HCT116 (cell line): ENCODE results near the gene OR2T1. TPM values are rescaled to one million over a fixed set of nuclear protein-coding genes. Genes with fewer than 3 reads are reported as not detected.

ENCODE experiments used
- ATAC-seq: fragments of 200-7000 bp; cut with Tn5 transposase; 2 replicates; pipeline ENCODE4 v1.9.1; 2020; ENCODE audit warnings: mild to moderate bottlenecking, moderate library complexity
- BruUV-seq: library from RNA; stranded (reverse); fragments of 400-500 nt; replicated peaks from 2 replicates; lab custom pipeline; 2021; lab: Mats Ljungman, UMichigan
- CTCF ChIA-PET: fragments of 300-600 bp; sonication (Branson Sonifier 250); formaldehyde crosslinking; loops from one replicate; lab custom pipeline; 2021; ENCODE audit warnings: antibody characterized with exemption; lab: Charles Lee
- POLR2A ChIA-PET: fragments of 300-600, 350-600 bp; sonication (Branson Sonifier 250); formaldehyde crosslinking; loops from one replicate; lab custom pipeline; 2021; ENCODE audit warnings: antibody characterized with exemption; lab: Charles Lee
- RAD21 ChIA-PET, 2 experiments: fragments of 300-600 bp; sonication (Branson Sonifier 250); formaldehyde crosslinking; loops; one replicate each; lab custom pipeline; 2023; ENCODE audit warnings: low total read pairs in 2 of 2; ENCODE audit not compliant: uncharacterized antibody in 2 of 2, unreplicated experiment in 2 of 2, low non-redundant PET in 1 of 2; lab: Charles Lee
- DNase-seq: peaks from one replicate; pipeline ENCODE4 v3.0.0-alpha.2; 2010; ENCODE audit warnings: low read depth, low spot score
- H2AFZ ChIP-seq: fragments of 200-600 bp; shearing (Covaris generic), sonication (generic); 2 replicates; pipeline ENCODE4 v1.6.1; 2017; ENCODE audit warnings: low read depth, mixed run types, mixed read lengths, antibody characterized with exemption, low read length; ENCODE audit not compliant: poor library complexity, severe bottlenecking
- H3K27ac ChIP-seq: 2 replicates; pipeline ENCODE4 v1.5.1; 2012; ENCODE audit warnings: low read depth, low read length
- H3K27me3 ChIP-seq: fragments of 200-600 bp; sonication (generic); 2 replicates; pipeline ENCODE4 v1.6.1; 2016; ENCODE audit warnings: mixed run types, low read length, mixed read lengths; ENCODE audit not compliant: insufficient read depth
- H3K36me3 ChIP-seq, 2 experiments: fragments of 200-500 bp in 1 of 2; fragments of 200-600 bp in 1 of 2; sonication (Bioruptor generic) in 1 of 2; sonication (generic) in 1 of 2; 2 replicates each; pipeline versions ENCODE4 v1.5.1 to v1.6.1; 2014 to 2016; ENCODE audit warnings: low read length in 2 of 2, inconsistent platforms in 1 of 2, mixed read lengths in 1 of 2, mixed run types in 1 of 2; ENCODE audit not compliant: insufficient read depth in 2 of 2, control insufficient read depth in 1 of 2
- H3K4me1 ChIP-seq, 2 experiments: fragments of 200-600 bp in 1 of 2; sonication (generic) in 1 of 2; 2 replicates each; pipeline versions ENCODE4 v1.5.1 to v1.6.1; 2012 to 2017; ENCODE audit warnings: low read length in 2 of 2, inconsistent platforms in 1 of 2, mild to moderate bottlenecking in 1 of 2, mixed read lengths in 1 of 2, mixed run types in 1 of 2, moderate library complexity in 1 of 2; ENCODE audit not compliant: insufficient read depth in 2 of 2, control insufficient read depth in 1 of 2
- H3K4me2 ChIP-seq: fragments of 200-600 bp; sonication (generic); 2 replicates; pipeline ENCODE4 v1.6.1; 2017; ENCODE audit warnings: mixed run types, low read length, mixed read lengths
- H3K4me3 ChIP-seq, 2 experiments: fragments of 200-600 bp in 1 of 2; sonication (generic) in 1 of 2; replicated peaks in 1 of 2; 2 replicates each; pipeline ENCODE4 v1.5.1; 2011 to 2016; ENCODE audit warnings: low read length in 2 of 2, control low read depth in 1 of 2, low read depth in 1 of 2, mild to moderate bottlenecking in 1 of 2, mixed read lengths in 1 of 2, mixed run types in 1 of 2
- H3K79me2 ChIP-seq: fragments of 200-600 bp; sonication (generic); 2 replicates; pipeline ENCODE4 v1.6.1; 2017; ENCODE audit warnings: mild to moderate bottlenecking, mixed run types, low read length, moderate library complexity, mixed read lengths; ENCODE audit not compliant: insufficient read depth
- H3K9ac ChIP-seq: fragments of 200-600 bp; sonication (generic); 2 replicates; pipeline ENCODE4 v1.6.1; 2016; ENCODE audit warnings: low read length, mixed read lengths
- H3K9me2 ChIP-seq: fragments of 200-600 bp; sonication (generic), shearing (Covaris generic); 2 replicates; pipeline ENCODE4 v1.6.1; 2017; ENCODE audit warnings: mixed run types, mild to moderate bottlenecking, moderate library complexity; ENCODE audit not compliant: insufficient read depth
- H3K9me3 ChIP-seq, 2 experiments: fragments of 200-500 bp in 1 of 2; fragments of 200-600 bp in 1 of 2; sonication (Bioruptor generic) in 1 of 2; sonication (generic) in 1 of 2; 2 replicates each; pipeline ENCODE4 v1.6.1; 2014 to 2017; ENCODE audit warnings: low read length in 2 of 2, mixed read lengths in 2 of 2, inconsistent platforms in 1 of 2, low read depth in 1 of 2, mild to moderate bottlenecking in 1 of 2, mixed run types in 1 of 2, moderate library complexity in 1 of 2; ENCODE audit not compliant: control insufficient read depth in 1 of 2, insufficient read depth in 1 of 2
- H4K20me1 ChIP-seq: fragments of 200-600 bp; sonication (generic), shearing (Covaris generic); 2 replicates; pipeline ENCODE4 v1.6.1; 2017; ENCODE audit warnings: mixed run types, mild to moderate bottlenecking, moderate library complexity; ENCODE audit not compliant: insufficient read depth
- CEBPB ChIP-seq: IDR thresholded peaks from 2 replicates; pipeline ENCODE4 v1.6.1; 2012; ENCODE audit warnings: low read depth
- EGR1 ChIP-seq: IDR thresholded peaks from 2 replicates; pipeline ENCODE4 v1.6.1; 2012; ENCODE audit warnings: low read depth
- ELF1 ChIP-seq: IDR thresholded peaks from 2 replicates; pipeline ENCODE4 v1.6.1; 2012; ENCODE audit warnings: low read depth, borderline replicate concordance
- EZH2 ChIP-seq: fragments of 200-600 bp; sonication (generic); IDR thresholded peaks from 2 replicates; pipeline ENCODE4 v1.6.1; 2017; ENCODE audit warnings: antibody characterized with exemption, mixed run types
- EZH2phosphoT487 ChIP-seq: fragments of 200-600 bp; IDR thresholded peaks from 2 replicates; pipeline ENCODE4 v1.6.1; 2018; ENCODE audit warnings: antibody characterized with exemption, borderline replicate concordance
- FOSL1 ChIP-seq: IDR thresholded peaks from 2 replicates; pipeline ENCODE4 v1.6.1; 2012; ENCODE audit warnings: low read depth
- POLR2AphosphoS5 ChIP-seq: IDR thresholded peaks from 2 replicates; pipeline ENCODE4 v1.6.1; 2011; ENCODE audit warnings: mild to moderate bottlenecking, low read depth, low read length, moderate library complexity
- SIN3A ChIP-seq: IDR thresholded peaks from 2 replicates; pipeline ENCODE4 v1.6.1; 2012; ENCODE audit warnings: low read depth
- SP1 ChIP-seq: IDR thresholded peaks from 2 replicates; pipeline ENCODE4 v1.6.1; 2012; ENCODE audit warnings: low read depth
- SRF ChIP-seq: IDR thresholded peaks from 2 replicates; pipeline ENCODE4 v1.6.1; 2012; ENCODE audit warnings: low read depth
- TCF7L2 ChIP-seq: IDR thresholded peaks from 2 replicates; pipeline ENCODE4 v1.7.0; 2011; ENCODE audit warnings: borderline replicate concordance, inconsistent platforms; ENCODE audit not compliant: insufficient read depth, insufficient read length; ENCODE audit errors: extremely low read depth
- YY1 ChIP-seq: IDR thresholded peaks from 2 replicates; pipeline ENCODE4 v1.6.1; 2011; ENCODE audit warnings: low read length, low read depth, moderate library complexity, mild to moderate bottlenecking; ENCODE audit not compliant: insufficient replicate concordance; ENCODE audit errors: extremely low read depth
- ZFX ChIP-seq: fragments of 450-650 bp; IDR thresholded peaks from 2 replicates; pipeline ENCODE4 v1.6.1; 2017
- ZNF274 ChIP-seq: fragments of 200-500 bp; sonication (Bioruptor generic); IDR thresholded peaks from 2 replicates; pipeline ENCODE4 v1.6.1; 2014; ENCODE audit warnings: mild to moderate bottlenecking, low read depth, low read length, inconsistent platforms
- intact Hi-C: fragments of 100-400 bp; cut with micrococcal nuclease; formaldehyde crosslinking; loops from 2 replicates; pipeline ENCODE4 v1.10.0; 2022
- total RNA-seq: library from RNA; stranded (reverse); gene quantifications from one replicate; pipeline ENCODE4 v1.2.1, GENCODE V29; 2021; ENCODE audit not compliant: unreplicated experiment
- TF ChIP-seq, protein P1 (sequence below): IDR thresholded peaks from 2 replicates; pipeline ENCODE4 v1.6.1; 2012
- TF ChIP-seq, protein P2 (sequence below): IDR thresholded peaks from 2 replicates; pipeline ENCODE4 v1.6.1; 2012; ENCODE audit warnings: low read depth
- TF ChIP-seq, protein P3 (sequence below), 3 experiments: fragments of 200-600 bp in 1 of 3; sonication (generic) in 1 of 3; IDR thresholded peaks in 2 of 3; conservative IDR thresholded peaks in 1 of 3; 2 replicates each; pipeline ENCODE4 v1.5.1; 2012 to 2017; ENCODE audit warnings: low read depth in 2 of 3, low read length in 2 of 3, antibody characterized with exemption in 1 of 3, borderline replicate concordance in 1 of 3, control low read depth in 1 of 3, mild to moderate bottlenecking in 1 of 3, mixed read lengths in 1 of 3, mixed run types in 1 of 3, moderate library complexity in 1 of 3; ENCODE audit not compliant: insufficient read depth in 1 of 3
- TF ChIP-seq, protein P4 (sequence below): IDR thresholded peaks from 2 replicates; pipeline ENCODE4 v1.6.1; 2012

The OR2T1 gene
- total RNA-seq, 1 experiment from 2014 or later, result not detected

DNA sequence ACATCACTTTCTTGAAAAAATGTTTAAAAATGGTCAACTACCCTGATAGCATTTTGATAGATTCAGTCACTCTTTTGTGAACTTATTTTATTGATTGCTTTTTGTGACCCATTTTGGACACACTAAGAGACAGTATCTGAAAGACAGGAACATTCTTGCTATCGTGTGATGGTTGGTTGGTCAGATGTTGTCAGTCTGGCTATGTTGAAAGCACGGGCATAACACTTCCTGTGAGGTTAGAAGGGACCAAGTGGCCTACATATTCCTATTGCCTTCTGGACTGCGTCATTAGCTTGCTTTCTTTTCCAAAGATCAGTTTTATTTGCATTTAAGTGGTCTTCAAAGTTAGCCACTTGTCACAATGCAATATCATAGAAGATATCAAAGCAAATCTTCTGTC lies 25.9 kb upstream of the OR2T1 start:
- no peak overlapping the region for H3K27ac ChIP-seq
- intact Hi-C loops, result no loop called here
- H2AFZ ChIP-seq, result no peak overlapping the region
- ChIA-PET CTCF (no interaction called here), RAD21 (no interaction called here), POLR2A (no interaction called here)
- no peaks in the 10 kb centered on the region for H3K27me3 ChIP-seq
- no peak overlapping the region for H3K4me2 ChIP-seq
- no peaks in the 10 kb centered on the region for H3K9me2 ChIP-seq
- H3K4me3 ChIP-seq, result no peak overlapping the region
- H3K79me2 ChIP-seq, result no peaks in the 10 kb centered on the region
- no peak overlapping the region for H3K9ac ChIP-seq
- DNase-seq (no peak), ATAC-seq (no peak)
- peaks cover 5 to 18% of the 10 kb centered on the region in 2 experiments; a peak in 2 of 4 replicates for H3K9me3 ChIP-seq
- H4K20me1 ChIP-seq, result no peaks in the 10 kb centered on the region
- H3K4me1 ChIP-seq, result no peaks in the 10 kb centered on the region
- no peaks in the 10 kb centered on the region for H3K36me3 ChIP-seq
- BruUV-seq, result no TSS peak
- no peak for TF ChIP-seq EGR1
- TF ChIP-seq, protein P1, sequence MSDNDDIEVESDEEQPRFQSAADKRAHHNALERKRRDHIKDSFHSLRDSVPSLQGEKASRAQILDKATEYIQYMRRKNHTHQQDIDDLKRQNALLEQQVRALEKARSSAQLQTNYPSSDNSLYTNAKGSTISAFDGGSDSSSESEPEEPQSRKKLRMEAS, result no peak
- TF ChIP-seq, protein P2, sequence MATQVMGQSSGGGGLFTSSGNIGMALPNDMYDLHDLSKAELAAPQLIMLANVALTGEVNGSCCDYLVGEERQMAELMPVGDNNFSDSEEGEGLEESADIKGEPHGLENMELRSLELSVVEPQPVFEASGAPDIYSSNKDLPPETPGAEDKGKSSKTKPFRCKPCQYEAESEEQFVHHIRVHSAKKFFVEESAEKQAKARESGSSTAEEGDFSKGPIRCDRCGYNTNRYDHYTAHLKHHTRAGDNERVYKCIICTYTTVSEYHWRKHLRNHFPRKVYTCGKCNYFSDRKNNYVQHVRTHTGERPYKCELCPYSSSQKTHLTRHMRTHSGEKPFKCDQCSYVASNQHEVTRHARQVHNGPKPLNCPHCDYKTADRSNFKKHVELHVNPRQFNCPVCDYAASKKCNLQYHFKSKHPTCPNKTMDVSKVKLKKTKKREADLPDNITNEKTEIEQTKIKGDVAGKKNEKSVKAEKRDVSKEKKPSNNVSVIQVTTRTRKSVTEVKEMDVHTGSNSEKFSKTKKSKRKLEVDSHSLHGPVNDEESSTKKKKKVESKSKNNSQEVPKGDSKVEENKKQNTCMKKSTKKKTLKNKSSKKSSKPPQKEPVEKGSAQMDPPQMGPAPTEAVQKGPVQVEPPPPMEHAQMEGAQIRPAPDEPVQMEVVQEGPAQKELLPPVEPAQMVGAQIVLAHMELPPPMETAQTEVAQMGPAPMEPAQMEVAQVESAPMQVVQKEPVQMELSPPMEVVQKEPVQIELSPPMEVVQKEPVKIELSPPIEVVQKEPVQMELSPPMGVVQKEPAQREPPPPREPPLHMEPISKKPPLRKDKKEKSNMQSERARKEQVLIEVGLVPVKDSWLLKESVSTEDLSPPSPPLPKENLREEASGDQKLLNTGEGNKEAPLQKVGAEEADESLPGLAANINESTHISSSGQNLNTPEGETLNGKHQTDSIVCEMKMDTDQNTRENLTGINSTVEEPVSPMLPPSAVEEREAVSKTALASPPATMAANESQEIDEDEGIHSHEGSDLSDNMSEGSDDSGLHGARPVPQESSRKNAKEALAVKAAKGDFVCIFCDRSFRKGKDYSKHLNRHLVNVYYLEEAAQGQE, result no peak
- TF ChIP-seq EZH2, result no peak
- TF ChIP-seq, protein P3, sequence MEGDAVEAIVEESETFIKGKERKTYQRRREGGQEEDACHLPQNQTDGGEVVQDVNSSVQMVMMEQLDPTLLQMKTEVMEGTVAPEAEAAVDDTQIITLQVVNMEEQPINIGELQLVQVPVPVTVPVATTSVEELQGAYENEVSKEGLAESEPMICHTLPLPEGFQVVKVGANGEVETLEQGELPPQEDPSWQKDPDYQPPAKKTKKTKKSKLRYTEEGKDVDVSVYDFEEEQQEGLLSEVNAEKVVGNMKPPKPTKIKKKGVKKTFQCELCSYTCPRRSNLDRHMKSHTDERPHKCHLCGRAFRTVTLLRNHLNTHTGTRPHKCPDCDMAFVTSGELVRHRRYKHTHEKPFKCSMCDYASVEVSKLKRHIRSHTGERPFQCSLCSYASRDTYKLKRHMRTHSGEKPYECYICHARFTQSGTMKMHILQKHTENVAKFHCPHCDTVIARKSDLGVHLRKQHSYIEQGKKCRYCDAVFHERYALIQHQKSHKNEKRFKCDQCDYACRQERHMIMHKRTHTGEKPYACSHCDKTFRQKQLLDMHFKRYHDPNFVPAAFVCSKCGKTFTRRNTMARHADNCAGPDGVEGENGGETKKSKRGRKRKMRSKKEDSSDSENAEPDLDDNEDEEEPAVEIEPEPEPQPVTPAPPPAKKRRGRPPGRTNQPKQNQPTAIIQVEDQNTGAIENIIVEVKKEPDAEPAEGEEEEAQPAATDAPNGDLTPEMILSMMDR (IDR thresholded peaks at IDR 0.05 in 2 of 3, conservative IDR thresholded peaks at IDR 0.05 in 1 of 3; ENCODE audit: borderline replicate concordance in 1 of 3, insufficient read depth in 1 of 3, low read depth in 2 of 3, low read length in 2 of 3), result no peak
- no peak for TF ChIP-seq SIN3A
- TF ChIP-seq, protein P4, sequence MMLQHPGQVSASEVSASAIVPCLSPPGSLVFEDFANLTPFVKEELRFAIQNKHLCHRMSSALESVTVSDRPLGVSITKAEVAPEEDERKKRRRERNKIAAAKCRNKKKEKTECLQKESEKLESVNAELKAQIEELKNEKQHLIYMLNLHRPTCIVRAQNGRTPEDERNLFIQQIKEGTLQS, result no peak
- no peak for TF ChIP-seq SRF
- TF ChIP-seq FOSL1, result no peak
- TF ChIP-seq ZNF274, result no peak
- TF ChIP-seq ELF1, result no peak
- TF ChIP-seq CEBPB, result no peak
- no peak for TF ChIP-seq SP1
- no peak for TF ChIP-seq TCF7L2
- no peak for TF ChIP-seq EZH2phosphoT487
- no peak for TF ChIP-seq YY1
- no peak for TF ChIP-seq ZFX
- TF ChIP-seq POLR2AphosphoS5, result no peak
